ENCODE measurements around the gene PPEF2.
"Not testable (repeated sequence)": the region's sequence is repeated elsewhere in the genome, so short reads cannot be mapped to it uniquely, and the experiment has no call there.

Gene PPEF2, protein sequence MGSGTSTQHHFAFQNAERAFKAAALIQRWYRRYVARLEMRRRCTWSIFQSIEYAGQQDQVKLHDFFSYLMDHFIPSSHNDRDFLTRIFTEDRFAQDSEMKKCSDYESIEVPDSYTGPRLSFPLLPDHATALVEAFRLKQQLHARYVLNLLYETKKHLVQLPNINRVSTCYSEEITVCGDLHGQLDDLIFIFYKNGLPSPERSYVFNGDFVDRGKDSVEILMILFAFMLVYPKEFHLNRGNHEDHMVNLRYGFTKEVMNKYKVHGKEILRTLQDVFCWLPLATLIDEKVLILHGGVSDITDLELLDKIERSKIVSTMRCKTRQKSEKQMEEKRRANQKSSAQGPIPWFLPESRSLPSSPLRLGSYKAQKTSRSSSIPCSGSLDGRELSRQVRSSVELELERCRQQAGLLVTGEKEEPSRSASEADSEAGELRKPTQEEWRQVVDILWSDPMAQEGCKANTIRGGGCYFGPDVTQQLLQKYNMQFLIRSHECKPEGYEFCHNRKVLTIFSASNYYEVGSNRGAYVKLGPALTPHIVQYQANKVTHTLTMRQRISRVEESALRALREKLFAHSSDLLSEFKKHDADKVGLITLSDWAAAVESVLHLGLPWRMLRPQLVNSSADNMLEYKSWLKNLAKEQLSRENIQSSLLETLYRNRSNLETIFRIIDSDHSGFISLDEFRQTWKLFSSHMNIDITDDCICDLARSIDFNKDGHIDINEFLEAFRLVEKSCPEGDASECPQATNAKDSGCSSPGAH

DNA sequence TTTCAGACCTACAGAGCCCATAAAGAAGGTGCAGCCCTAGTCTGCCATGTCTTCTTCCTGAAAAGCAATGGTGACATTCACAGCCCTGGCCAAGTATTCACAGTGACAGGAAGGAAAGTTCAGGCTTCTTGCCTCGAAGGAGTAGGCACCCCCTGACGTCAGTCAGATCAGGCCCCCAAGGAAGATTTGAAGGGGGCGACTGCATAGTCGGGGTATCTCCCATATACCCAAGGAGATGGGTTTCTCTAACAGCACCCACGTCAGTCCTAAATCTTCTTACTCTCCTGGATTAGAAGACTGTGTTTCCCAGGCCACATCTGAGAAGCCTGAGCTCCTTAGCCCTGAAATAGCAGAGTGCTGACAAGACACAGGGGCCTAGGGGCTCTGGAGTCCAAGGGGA is at the start of gene PPEF2:
Gene PPEF2 (minus strand): TSS at position 101 of the 400 bp plus-strand sequence. CDS start 6,127 bp downstream, outside the sequence.
- DNase-seq (ENCODE audit: low read depth in 2 of 2, low spot score in 1 of 2), result no peak

DNA sequence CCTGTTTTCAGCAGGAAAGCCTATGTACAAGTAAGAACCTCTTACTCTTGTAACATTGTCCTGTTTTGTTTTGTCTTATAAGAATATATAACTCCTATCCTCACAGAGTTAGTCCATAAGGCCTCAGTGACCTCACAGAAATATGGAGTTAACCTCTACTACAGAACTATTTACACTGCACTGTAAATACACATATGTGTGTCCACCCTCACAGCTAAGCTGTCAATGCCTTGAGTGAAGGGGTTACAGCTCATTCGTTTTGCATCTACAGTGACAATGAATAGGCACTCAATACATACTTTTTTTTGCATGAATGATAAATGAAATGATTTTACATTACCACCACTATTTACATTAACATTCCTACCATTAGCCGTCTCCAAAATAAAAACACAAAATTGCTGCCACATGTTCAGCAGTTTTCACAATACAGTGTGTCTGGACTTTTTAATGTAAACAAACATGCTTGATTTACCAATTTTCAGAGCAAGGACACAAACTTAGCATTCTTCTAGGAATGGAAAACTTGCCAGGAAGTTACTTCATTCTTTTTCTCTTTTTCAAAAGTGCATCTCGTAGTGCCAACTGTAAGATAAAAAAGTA is 48.1 kb upstream of the PPEF2 start:
- DNase-seq (ENCODE audit: low read depth in 2 of 2, low spot score in 1 of 2), result no peak

DNA sequence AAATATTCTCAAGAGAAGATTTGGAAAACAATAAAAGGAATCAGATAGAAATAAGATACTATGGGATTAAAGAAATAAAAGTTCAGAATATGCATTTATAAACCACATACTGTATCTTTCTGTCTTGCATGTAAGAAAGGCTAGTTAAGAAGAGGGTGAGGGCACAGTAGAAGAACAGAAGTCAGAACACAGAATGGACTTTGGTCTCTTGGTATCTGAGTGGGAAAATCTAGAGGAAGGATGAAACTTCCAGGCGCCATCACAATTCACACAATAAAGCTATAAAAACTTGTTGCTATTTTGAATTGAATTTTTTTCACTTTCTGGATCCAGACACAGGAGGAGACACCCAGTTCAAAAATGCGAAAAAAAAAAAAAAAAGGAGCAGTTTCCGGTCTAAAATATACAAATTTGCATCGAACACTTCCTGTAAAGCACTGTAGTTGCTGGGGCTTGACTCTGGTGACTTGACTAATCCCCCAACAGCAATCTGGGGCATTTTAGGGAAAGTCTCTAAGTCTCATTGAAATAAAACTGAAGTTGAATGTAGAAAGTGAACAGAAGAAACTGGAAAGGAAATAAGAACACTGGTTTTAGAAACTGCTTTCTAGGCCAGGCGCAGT is 46.7 kb upstream of the PPEF2 start:
- no peak for DNase-seq (ENCODE audit: low read depth in 2 of 2, low spot score in 1 of 2)

DNA sequence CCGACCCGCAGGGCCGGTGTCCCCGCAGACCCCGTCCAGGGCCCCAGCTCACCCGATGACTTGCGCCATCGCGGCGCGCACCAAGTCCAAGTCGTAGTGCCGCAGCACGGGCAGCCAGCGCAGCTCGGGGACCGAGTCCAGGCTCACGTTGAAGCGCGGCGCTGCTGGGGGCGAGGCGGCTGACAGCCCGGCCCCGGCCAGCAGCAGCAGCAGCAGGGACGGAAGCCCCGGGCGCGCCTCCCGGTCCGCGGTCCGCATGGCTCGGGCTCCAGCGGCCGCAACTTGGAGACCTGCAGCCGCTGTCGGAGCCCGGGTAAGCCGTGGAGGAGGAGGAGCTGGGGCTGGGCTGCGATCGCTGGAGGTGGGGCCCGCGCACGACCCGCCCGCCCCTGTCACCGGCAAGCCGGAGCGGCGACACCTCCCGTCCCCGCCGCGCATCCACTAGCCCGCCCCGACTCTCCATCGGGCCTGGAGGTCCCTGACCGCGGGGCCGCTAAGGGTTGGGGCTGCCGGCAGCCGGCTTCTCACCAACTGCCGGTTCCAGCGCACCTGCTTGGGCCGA is 38.5 kb upstream of the PPEF2 start, which contains the start of gene NAAA:
Gene NAAA (minus strand): TSS at position 322 of the 562 bp plus-strand sequence. CDS start 64 bp downstream, at position 258.
- DNase-seq (ENCODE audit: low read depth in 2 of 2, low spot score in 1 of 2), result peak; percentile 40 to 56

DNA sequence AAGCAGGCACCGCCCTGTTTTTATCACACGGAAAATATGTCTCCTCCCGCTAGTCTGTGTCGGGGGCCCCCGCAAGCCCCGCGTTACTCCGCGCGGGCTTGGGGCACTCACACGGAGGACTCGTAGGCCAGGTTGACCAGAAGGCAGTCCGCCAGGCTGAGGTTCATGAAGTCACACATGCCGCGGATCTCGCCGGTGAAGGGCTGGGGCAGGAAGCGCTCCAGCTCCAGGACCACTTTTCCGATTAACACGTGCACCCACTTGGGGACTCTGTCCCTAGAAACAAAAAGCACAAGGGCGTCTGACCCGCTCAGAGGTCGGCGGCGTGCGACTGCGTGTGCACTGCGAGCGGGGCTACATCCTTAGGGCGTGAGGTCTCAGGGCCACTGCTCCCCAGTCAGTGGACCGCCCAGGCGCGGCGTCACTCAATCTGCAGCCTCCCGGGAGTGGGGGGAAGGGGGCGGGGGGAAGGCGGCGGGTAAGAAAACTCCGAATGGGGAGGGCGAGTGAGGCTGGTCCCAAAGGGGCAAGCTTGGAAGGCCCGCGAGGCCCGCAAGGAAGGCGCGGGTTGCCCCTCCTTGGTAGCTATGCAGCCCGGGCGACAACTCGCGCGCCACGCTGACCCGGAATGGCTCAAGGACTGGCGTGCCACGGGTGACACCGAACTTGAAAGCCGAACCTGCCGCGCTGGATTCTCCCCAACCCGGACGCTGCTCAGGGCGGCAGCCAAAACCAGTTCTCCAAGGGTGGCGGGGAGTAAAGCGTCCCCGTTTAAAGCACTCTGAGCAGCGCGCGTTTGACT is 37.8 kb upstream of the PPEF2 start:
- DNase-seq (ENCODE audit: low read depth in 2 of 2, low spot score in 1 of 2), result peak; percentile 36 to 51

DNA sequence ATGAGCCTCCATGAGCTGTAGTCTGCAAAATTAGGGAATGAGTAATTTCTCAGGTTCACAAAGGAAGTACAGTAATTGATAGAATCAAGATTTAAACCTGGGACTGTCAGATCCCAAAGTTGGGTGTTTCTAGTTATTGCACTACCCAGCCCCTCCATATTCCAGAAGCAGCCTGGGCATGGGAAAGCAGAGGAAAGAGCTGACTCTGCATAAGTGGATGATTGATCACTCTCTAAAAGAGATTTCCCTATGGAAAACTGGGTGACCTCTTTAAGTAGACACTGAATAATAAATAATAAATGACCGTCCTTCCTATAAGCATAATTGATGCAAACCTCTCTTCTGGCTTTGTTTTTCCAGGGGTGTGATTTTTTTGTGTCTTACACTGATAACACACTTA is 33.4 kb upstream of the PPEF2 start:
- DNase-seq (ENCODE audit: low read depth in 2 of 2, low spot score in 1 of 2), result no peak

DNA sequence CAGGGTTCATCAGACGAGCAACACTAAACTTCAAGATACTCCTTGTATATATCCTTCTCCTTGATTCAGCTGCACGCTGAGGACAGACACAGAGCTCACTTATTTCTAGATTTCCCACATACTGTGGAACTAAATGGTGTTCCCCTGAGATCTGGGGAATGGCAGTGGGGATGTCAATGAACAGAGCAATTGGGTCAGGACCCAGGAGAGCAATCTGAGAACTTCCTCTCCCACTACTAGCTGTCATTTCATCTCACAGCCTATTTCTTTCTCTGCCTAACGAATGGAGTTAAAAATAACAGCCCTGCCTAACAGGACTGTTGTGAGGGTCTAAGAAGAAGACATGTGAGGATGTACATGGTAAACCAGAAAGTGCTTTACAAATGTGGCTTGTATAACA is 27.9 kb upstream of the PPEF2 start:
- DNase-seq (ENCODE audit: low read depth in 2 of 2, low spot score in 1 of 2), result no peak

DNA sequence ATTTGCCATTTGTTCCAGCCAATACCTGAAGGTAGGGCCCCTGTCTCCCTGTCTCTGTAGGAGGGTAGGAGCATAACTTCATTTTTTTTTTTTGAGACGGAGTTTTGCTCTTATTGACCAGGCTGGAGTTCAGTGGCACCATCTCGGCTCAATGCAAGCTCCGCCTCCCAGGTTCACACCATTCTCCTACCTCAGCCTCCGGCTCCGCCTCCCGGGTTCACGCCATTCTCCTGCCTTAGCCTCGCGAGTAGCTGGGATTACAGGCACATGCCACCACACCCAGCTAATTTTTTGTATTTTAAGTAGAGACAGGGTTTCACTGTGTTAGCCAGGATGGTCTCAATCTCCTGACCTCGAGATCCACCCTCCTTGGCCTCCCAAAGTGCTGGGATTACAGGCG is 22.7 kb upstream of the PPEF2 start:
- DNase-seq (ENCODE audit: low read depth in 2 of 2, low spot score in 1 of 2), result not testable (repeated sequence)

DNA sequence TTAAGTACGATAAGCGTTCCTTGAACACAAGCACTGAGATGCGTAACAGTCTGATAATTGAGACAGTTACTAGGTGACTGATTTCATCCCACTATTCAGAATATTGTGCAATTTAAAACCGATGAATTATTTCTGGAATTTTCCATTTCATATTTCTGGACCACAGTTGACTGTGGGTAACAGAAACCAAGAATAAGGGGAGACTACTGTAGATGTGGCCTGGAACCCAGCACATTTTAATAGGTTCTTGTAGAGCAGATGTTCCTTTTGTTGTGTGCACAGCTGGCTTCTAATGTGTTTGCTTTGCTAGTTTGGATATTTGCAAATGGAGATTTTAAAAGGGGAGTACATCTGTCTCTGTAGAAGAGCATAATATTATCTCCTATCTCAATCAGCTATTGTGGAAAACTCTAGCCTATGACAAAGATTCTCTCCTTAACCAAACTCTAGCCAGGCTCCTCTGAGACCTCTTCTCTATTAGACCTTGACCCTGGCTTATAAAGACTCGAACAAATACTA is 22.1 kb upstream of the PPEF2 start:
- DNase-seq (ENCODE audit: low read depth in 2 of 2, low spot score in 1 of 2), result no peak

DNA sequence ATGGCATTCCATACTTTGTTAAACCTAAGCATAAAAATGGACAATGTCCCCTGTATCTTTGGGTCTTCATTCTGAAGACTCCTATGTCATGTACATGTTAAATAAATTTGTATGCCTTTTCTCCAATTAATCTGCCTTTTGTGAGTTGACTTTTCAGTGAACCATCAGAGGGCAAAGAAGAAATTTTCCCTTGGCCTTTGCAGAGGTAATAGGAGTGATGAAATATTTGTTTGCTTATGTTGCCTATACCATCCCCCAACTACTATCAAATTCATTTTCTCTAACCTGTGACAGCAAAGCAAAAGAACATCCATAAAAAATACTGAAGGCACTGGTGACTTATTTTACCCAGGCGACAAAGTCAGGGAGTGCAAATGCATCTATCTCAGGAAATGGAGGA is 20.3 kb upstream of the PPEF2 start:
- no peak for DNase-seq (ENCODE audit: low read depth in 2 of 2, low spot score in 1 of 2)

DNA sequence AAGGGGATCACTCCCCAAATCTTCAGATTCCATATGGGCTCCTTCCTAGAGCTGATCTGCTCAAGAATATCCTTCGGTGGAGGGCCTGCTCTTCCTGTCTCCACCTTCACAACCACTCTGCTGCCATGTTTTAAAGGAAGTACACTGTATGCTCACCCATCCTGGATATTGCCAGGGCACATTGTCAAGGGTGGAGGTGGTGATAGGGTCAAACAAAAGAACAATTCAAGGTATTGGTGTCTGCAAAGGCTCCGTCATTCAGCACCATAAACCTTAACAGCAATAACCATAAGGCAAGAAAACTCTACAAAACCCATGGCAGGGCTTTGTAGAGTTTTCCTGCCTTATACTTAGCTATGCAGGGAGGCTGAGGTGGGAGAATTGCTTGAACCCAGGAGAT is 19.7 kb upstream of the PPEF2 start:
- no peak for DNase-seq (ENCODE audit: low read depth in 2 of 2, low spot score in 1 of 2)

DNA sequence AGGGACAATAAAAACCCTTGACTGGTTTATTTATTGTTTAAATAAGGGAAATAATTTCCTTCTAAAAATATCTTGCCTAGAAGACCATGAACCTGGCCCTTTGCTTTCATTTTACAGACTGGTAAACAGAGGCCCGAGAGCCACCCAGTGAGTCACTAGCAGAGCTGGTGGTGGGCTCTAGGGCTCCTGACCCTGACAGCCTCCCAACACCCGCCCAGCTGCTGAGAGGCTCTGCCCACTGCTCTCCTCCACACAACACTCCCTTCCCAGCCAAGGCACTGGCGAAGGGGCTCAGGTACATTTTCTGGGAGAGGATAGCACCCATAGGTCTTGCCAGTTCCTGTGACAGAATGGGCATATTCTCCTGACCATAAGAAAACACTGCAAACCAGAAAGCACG is 18.1 kb upstream of the PPEF2 start:
- DNase-seq (ENCODE audit: low read depth in 2 of 2, low spot score in 1 of 2), result no peak

DNA sequence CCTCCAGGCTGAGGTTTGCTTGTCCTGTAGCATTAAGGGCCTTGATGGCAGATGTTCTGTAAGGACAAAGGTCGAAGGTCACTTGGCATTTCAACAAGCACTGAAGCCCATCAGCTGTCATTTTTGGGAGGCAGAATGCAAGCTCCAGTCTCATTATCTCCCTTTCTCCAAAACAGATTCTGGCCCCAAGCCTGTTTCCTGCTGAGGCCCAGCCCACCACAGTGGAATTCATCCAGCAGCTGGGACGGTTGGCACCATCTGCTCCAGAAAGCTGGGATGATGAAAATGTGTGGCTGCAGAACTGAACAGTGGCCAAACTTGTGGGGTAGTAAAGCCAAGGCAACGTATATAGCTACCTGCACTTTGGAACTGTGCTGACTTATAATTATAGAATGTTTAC is 17.7 kb upstream of the PPEF2 start:
- no peak for DNase-seq (ENCODE audit: low read depth in 2 of 2, low spot score in 1 of 2)

DNA sequence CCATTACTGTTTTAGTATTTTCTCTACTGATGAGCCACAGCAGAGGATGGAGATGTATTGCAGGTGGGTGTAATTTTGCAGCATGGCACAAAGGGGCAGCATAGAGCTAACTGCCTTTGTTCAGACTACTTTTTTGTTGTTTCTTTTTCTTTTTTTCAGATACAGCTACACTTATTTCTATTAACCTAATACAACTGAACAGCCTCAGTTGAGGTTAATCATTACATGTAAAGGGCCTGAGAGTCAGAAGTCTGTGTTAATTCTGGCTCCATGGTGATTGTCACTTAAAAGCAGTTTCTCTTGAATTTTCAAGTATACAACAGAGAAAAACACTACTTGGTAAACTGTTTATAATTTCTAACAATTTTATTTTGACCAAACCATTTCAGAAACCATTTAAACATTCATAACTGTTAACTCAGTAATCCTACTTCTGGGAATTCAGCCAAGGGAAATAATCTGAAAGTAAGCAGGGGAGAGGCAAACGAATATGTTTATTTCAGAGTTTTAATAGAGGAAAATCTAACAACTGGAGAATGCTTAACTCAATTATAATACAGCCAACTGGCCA is 13.9 kb upstream of the PPEF2 start:
- DNase-seq (ENCODE audit: low read depth in 2 of 2, low spot score in 1 of 2), result no peak

DNA sequence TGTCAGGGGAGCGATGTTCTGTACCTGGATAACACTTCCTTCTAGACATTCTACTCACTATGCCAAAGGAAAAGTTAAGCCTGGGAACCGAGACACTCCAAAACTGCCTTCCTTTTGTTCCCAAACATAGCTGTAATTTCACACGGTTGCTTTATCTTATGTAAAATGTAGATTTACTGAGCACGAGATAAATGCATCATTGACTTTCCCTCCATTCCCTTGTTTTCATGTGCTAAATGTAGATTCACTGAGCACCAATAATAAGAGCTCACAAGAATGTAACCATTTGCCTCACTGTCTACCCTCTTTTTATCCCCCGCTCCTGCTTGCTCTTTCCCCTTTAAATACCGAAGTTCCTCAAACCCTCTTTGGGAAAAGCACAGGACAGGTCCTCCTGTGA is 10.7 kb upstream of the PPEF2 start:
- DNase-seq (ENCODE audit: low read depth in 2 of 2, low spot score in 1 of 2), result no peak

DNA sequence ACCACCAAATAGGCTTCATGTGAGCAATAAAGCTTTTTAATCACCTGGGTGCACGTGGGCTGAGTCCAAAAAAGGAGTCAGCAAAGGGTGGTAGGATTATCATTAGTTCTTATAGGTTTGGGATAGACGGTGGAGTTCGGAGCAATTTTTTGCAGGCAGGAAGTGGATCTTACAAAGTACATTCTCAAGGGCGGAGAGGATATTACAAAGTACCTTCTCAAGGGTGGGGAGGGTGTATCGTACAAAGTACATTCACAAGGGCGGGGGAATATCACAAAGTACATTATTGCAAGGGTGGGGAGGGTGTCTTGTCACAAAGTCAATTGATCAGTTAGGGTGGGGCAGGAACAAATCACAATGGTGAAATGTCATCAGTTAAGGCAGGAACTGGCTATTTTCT is 8.6 kb upstream of the PPEF2 start:
- DNase-seq (ENCODE audit: low read depth in 2 of 2, low spot score in 1 of 2), result not testable (repeated sequence)

DNA sequence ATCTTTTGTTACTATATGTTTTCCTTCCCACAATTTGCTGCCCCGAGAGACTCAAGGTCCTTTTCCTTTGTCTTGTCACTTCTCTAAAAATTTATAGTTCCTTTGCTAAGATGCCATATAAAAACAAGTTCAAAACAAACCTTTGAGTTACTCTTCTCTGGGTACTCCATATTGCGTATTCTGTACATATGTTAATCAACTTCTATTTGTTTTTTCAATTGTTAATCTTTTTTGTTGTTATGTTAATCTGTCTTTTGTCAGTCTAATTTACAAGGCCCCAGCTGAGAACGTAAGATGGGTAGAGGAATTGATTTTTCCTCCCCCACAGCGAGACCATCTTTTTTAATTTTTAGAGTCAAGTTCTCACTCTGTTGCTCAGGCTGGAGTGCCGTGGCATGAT is 7.2 kb upstream of the PPEF2 start:
- no peak for DNase-seq (ENCODE audit: low read depth in 2 of 2, low spot score in 1 of 2)

DNA sequence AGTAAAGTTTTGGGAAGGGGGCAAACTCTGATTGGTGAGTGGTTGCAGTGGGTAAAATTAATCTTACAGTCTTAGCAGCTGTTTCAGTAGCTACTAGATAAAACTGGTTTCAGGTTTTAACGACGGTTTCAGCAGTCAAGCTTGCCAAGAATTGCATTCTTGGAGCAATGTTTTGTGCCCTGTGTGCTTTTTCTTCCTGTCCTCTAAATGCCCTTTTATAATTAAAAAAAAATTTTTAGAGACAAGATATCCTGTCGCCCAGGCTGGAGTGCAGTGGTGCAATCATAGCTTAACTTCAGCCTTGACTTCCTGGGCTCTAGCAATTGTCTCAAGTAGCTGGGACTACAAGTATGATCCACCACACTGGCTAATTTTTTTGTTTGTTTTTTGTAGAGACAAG is 6.3 kb upstream of the PPEF2 start:
- DNase-seq (ENCODE audit: low read depth in 2 of 2, low spot score in 1 of 2), result no peak

DNA sequence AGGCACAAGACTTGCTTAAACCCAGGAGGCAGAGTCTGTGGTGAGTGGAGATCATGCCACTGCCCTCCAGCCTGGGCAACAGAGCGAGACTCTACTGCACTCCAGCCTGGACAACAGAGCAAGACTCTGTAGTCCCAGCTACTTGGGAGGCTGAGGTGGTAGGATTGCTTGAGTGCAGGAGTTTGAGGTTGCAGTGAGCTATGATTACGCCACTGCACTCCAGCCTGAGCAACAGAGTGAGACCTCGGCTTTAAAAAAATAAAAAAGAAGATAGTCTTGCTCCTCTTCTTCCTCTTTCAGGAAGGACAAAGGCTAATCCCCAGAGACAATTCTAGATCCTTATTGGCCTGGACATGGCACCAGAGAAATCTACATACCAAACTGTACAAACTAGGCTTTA is 5.7 kb upstream of the PPEF2 start:
- no peak for DNase-seq (ENCODE audit: low read depth in 2 of 2, low spot score in 1 of 2)

DNA sequence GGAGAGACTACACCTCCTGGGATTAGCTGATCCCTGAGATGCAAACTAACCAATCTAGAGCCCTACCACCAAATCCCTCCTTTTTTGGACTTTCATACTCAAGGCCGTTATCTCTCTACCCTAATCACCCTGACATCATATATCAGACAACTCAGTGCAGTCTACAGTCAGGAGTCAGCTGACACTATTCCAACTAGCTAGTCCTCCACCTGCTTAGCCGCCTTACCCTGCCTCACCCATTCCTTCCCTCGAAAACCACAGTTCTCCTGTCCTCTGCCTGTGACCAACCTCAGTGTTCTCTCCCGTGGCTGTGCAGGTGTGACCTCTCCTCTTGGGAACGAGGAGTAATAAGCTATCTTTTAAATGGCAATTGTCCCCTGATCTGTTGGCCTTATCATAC is 1.8 kb upstream of the PPEF2 start:
- DNase-seq (ENCODE audit: low read depth in 2 of 2, low spot score in 1 of 2), result no peak
